GM18873 (cell line): Measurements from ENCODE around the gene IZUMO3.
"Not testable (repeated sequence)": the region's sequence is repeated elsewhere in the genome, so short reads cannot be mapped to it uniquely, and the experiment has no call there.

Experiments
- ATAC-seq: cut with Tn5 transposase; IDR thresholded peaks from one replicate; pipeline ENCODE4 v1.9.1; 2021; ENCODE audit warnings: mild to moderate bottlenecking, moderate library complexity, moderate number of reproducible peaks; ENCODE audit not compliant: unreplicated experiment, low FRiP score

Gene IZUMO3

GRCh38 chr9:24545847-24546522 lies at the start of gene IZUMO3:
TSS of gene IZUMO3 (minus strand) at chr9:24545897. CDS start at chr9:24545649, 248 bp downstream.
- no peak for ATAC-seq

DNA sequence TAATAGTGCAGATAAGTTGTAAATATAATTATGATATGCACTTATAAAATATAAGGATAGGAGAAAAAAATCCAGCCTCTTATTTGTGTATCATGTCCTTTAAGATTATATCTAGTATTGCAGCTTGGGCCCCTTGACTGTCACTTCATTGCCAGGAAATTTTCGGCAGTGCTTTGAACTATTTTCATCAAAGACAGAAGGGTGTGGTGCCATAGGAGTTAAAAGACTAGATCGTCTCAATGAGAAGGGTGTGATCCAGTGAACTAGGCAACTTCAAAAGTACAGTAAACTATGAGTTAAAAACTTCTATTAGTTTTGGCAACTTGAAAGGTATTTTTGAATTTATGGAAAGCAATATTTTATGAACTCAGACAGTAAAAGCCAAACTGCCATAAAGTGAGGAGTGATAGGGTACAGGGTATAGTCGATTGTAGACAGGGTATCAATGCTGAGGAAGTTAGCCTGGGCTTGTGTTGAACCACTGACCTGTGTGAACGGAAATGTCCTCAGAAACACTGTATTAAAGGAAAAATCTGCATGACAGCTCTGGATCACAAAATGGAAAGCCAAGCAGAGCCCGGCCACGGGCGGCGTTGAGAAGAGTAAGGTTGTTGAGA lies 48.6 kb upstream of the IZUMO3 start:
- ATAC-seq: no peak

- ATAC-seq: no peak
Measured at GRCh38 chr9:24590432-24590831, 44.7 kb upstream of the IZUMO3 start.

GRCh38 chr9:24587883-24588282 lies 42.2 kb upstream of the IZUMO3 start:
- ATAC-seq: no peak

GRCh38 chr9:24582146-24583126 lies 36.7 kb upstream of the IZUMO3 start:
- no peak for ATAC-seq

DNA sequence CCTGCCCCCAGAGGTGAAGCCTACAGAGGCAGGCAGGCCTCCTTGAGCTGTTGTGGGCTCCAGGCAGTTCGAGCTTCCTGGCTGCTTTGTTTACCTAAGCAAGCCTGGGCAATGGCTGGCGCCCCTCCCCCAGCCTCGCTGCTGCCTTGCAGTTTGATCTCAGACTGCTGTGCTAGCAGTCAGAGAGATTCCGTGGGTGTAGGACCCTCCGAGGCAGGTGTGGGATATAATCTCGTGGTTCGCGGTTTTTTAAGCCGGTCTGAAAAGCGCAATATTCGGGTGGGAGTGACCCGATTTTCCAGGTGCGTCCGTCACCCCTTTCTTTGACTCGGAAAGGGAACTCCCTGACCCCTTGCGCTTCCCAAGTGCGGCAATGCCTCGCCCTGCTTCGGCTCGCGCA lies 34.3 kb upstream of the IZUMO3 start:
- not testable (repeated sequence) for ATAC-seq

GRCh38 chr9:24572406-24572805 lies 26.7 kb upstream of the IZUMO3 start:
- no peak for ATAC-seq

GRCh38 chr9:24561957-24562356 lies 16.3 kb upstream of the IZUMO3 start:
- ATAC-seq: no peak

DNA sequence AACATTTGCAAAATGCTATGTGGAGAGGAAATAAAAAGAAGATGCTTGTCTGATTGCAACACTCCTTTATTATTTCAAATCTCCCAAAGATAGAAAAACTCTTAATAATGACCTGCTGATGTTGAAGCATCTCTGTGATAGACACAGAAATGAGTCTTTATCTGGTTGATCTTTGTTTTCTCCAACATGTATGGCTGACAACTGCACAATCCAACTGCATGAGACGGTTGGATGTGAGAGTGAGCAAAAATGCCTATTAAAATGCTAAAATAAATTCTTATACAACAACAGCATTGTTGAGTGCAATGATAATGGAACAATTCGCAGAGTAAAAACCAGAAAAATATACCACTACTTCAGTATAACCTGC lies 7.5 kb upstream of the IZUMO3 start:
- ATAC-seq: no peak

DNA sequence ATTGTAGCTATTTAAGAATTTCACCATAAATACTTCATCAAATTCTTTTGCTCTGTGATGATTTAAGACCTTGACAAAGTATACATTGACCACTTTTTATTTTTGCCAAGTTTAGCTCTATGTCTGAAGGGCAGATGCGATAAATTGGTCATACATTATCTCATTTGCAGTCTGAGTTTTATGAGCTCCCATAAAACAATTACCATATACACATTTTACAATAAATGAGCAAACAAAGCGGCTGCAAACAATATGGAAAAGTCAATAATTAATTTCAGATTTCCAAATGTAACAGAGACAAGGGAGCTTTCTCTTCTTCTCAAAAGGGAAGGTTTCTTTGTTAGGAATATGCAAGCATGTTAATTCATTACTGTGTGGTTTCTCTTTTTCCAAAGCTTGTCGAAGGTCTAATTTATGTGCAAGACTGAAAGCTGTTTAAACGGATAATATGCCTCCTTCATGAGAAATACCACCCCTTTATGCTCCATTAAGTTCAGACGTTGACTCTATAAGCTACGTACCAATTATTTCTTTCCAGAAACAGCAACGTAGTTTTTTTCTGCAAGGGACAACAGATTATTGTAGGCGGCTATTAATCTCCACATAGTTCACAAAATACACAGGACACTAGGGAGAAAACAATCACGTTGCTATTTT lies 7.0 kb upstream of the IZUMO3 start:
- ATAC-seq: no peak

- no peak for ATAC-seq
Measured at GRCh38 chr9:24545285-24545684, 412 bp downstream of the IZUMO3 start.

- no peak for ATAC-seq
Measured at GRCh38 chr9:24518545-24518944, 27.2 kb downstream of the IZUMO3 start.

DNA sequence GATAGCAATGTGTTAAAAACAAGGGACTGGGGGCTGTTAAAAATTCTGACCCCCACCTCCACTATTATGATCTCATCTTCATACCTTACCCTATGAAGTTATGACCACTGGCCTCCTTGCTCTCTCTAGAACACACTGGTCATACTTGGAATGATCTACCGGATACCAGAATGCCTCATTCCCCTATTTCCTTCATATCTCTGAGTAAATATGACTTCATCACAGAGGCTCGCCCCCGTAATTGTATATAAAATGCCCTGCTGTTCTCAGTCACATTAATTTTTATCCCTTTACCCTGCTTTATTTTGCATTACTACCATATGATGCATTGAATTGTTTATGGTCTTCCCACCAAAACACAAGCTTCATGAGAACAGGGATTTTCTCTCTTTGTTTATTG lies 29.2 kb downstream of the IZUMO3 start:
- ATAC-seq: no peak

GRCh38 chr9:24509850-24510249 lies 35.8 kb downstream of the IZUMO3 start:
- no peak for ATAC-seq

- no peak for ATAC-seq
Measured at GRCh38 chr9:24504521-24504920, 41.2 kb downstream of the IZUMO3 start.

DNA sequence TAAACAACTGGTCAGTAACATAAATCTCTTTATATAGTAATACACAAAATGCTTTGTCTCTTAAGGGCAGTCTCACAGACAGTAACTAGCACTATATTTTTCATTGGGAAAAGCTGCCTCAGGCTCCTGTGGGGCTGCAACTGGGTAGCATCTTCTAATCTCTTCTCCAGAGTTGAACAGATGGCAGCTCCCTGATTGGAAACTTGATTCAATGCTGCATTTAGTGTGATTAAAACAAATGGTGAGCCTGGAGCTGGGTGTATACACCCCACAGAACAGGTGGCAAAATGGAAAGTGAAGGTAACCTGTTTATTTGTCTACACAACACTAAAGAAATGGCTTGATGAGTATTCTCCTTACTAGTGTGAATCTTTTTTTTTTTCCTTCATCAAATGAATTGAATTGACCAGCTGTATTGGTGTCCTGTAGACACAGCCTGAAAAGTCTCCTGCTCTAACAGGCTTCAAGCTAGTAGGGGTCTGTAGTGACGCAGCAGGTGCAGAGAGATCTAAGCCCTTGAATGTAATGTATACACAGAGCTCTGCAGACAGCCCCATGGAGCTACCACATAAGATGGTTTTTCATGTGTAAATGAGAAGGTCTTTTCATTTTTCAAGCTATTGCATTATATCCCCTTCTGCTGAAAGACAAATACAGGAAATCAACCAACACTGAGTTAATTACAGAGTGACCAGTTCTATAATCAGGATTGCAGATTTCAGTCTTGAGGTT lies 43.3 kb downstream of the IZUMO3 start:
- ATAC-seq: no peak

- no peak for ATAC-seq
Measured at GRCh38 chr9:24500761-24501160, 44.9 kb downstream of the IZUMO3 start.

DNA sequence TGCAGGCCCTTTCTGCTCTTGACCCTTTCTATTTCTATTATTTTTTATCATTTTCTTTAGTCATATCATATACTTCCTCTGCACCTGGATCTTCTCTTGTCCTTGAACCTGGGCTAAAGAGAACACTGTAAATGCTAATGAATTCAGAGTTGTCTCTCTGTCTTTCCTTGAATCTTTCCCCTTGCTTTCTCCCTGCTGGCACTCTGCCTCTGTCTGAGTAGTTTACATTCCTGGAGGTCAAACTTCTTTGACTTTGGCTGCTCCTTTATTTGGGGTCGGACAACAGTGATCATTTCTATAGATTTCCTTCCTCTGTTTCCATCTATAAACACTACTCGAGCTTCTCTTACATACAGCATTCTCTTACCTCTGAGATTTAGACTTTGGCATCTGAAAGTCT lies 47.1 kb downstream of the IZUMO3 start:
- no peak for ATAC-seq

DNA sequence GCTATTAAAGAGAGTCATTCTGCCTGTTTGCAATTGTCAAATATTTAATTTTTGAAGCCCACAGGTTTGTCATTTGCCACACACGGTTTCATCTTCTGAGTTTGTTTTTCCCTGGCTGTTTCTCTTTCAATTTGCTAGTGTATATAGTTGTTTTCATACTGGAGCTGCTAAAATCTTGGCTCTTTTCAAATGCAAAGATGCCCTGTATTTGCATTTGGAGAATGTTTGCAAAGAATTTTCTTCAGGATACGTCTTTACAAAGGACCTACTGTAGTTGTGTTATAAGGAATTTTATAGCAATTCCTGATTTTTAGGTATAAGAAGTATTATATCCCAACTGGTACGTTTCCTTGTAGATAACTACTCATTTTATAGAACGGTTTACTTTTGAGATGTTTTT lies 48.0 kb downstream of the IZUMO3 start:
- ATAC-seq: no peak
